ENCODE results near the gene NCAM2.

Gene NCAM2

GRCh38 chr21:21001591-21002100, 3.4 kb downstream of the NCAM2 start:
- Mint-ChIP-seq H3K36me3 (ENCODE audit: low read depth) (no peaks in the 10 kb centered on the region), H3K27ac (no peak overlapping the region), H3K4me1 (ENCODE audit: low read depth) (peaks cover 3% of the 10 kb centered on the region), H3K27me3 (ENCODE audit: low read depth) (peaks cover 33% of the 10 kb centered on the region), H3K4me3 (no peak overlapping the region), H3K9me3 (no peaks in the 10 kb centered on the region)
- no peak for DNase-seq (ENCODE audit: low spot score)

DNA sequence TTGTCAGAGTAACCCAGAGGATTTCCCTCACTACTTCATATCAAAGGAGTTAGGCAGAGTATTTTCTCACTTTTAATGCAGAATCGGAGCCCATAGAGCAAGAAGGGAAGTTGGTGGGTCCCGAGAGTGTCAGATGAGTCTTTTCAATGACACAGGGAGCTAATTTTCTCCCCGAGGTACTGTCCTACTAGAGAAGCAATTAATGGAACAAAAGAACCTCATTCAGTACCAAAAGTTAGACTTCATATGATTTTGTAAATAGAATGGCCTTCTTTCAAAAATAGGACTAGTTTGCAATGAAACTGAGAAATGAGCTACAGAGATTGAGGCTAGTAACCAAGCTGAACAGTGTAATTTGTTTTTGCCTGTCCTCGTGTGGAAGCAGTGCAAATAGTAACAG, 3.9 kb downstream of the NCAM2 start:
- no peaks in the 10 kb centered on the region for H3K9me3 Mint-ChIP-seq
- no peak overlapping the region for H3K27ac Mint-ChIP-seq
- no peak for DNase-seq (ENCODE audit: low spot score)
- peaks cover 28% of the 10 kb centered on the region for H3K27me3 Mint-ChIP-seq (ENCODE audit: low read depth)
- no peak overlapping the region for H3K4me3 Mint-ChIP-seq
- H3K36me3 Mint-ChIP-seq (ENCODE audit: low read depth): no peaks in the 10 kb centered on the region
- H3K4me1 Mint-ChIP-seq (ENCODE audit: low read depth): peaks cover 3% of the 10 kb centered on the region

GRCh38 chr21:21003701-21004100, 5.5 kb downstream of the NCAM2 start:
- Mint-ChIP-seq H3K27ac (no peak overlapping the region), H3K36me3 (ENCODE audit: low read depth) (no peaks in the 10 kb centered on the region), H3K4me1 (ENCODE audit: low read depth) (no peaks in the 10 kb centered on the region), H3K9me3 (no peaks in the 10 kb centered on the region), H3K27me3 (ENCODE audit: low read depth) (peaks cover 20% of the 10 kb centered on the region), H3K4me3 (no peak overlapping the region)
- DNase-seq (ENCODE audit: low spot score): no peak

DNA sequence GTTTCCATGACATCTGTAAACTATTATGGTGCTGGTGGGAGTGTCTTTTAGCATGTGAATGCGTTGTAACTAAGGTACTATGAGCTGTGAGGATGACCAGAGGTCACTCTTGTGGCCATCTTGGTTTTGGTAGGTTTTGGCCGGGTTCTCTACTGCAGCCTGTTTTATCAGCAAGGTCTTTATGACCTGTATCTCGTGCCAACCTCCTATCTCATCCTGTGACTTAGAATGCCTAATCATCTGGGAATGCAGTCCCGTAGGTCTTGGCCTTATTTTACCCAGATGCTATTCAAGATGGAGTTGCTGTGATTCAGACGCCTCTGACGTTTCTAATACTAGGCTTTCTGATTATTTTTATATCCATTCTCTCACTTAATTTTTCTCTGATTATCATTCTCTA, 9.4 kb downstream of the NCAM2 start:
- Mint-ChIP-seq H3K27ac (no peak overlapping the region), H3K4me3 (no peak overlapping the region), H3K4me1 (ENCODE audit: low read depth) (no peaks in the 10 kb centered on the region), H3K36me3 (ENCODE audit: low read depth) (no peaks in the 10 kb centered on the region), H3K27me3 (ENCODE audit: low read depth) (no peaks in the 10 kb centered on the region), H3K9me3 (no peaks in the 10 kb centered on the region)
- no peak for DNase-seq (ENCODE audit: low spot score)

DNA sequence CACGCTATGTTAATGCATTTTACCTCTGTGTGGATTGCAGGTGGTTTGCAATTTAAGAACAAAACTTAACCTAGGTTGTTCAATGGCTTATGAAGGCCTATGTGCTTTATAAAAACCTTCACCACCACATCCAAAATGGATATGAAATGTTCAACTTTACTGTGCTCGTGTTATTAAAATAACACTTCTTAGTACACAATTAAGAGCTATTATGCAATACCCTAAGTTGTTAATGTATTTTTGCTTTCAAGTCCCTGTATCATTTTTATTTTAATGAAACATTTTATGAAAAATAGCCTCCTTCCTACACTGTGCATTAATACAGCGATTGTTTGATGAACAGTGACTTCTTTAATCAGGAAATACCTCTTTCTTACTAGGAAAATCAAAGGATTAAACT, 12.0 kb downstream of the NCAM2 start:
- Mint-ChIP-seq H3K4me1 (ENCODE audit: low read depth) (no peaks in the 10 kb centered on the region), H3K27ac (no peak overlapping the region), H3K27me3 (ENCODE audit: low read depth) (no peaks in the 10 kb centered on the region), H3K4me3 (no peak overlapping the region), H3K9me3 (no peaks in the 10 kb centered on the region), H3K36me3 (ENCODE audit: low read depth) (no peaks in the 10 kb centered on the region)
- no peak for DNase-seq (ENCODE audit: low spot score)

DNA sequence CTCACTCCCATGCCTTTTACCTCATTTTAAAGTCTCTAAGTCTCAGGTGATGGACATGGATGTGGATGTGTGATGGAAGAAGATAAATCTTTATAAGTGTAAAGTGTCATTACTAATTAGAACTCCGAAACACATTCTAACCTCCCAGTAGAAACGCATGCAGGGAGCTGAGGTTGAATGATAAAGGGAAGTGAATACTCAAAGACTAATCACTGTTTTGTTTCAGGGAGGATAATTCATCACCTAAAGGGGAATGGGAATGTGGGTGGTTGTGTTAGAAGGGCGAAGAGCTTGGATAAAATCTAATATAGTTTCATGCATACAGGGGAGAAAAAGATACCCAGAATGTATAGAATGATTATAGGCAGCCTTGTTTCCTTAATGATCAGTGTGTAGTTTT, 12.5 kb downstream of the NCAM2 start:
- Mint-ChIP-seq H3K9me3 (no peaks in the 10 kb centered on the region), H3K27ac (no peak overlapping the region), H3K36me3 (ENCODE audit: low read depth) (no peaks in the 10 kb centered on the region), H3K4me1 (ENCODE audit: low read depth) (no peaks in the 10 kb centered on the region), H3K4me3 (no peak overlapping the region), H3K27me3 (ENCODE audit: low read depth) (no peaks in the 10 kb centered on the region)
- no peak for DNase-seq (ENCODE audit: low spot score)

DNA sequence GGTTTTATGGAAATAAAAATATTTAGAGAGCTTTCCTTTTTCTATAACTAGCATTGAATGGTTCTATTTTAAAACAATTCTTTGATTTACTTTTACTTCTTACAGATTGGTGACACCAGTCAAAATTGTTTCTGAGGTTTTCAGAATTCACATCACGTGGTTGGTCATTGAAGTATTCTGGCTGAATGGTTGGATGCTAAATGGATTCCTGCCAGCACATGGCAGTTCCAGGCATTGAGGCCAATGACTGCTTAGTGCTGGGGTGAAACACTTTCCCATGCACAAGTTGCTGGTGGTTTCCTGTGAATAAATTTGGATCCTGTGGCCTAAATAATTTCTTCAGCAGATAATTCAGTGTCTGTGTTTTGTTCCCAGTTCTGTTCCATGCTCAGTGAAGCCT, 20.6 kb downstream of the NCAM2 start:
- no peak overlapping the region for H3K4me3 Mint-ChIP-seq
- no peaks in the 10 kb centered on the region for H3K27me3 Mint-ChIP-seq (ENCODE audit: low read depth)
- H3K9me3 Mint-ChIP-seq: no peaks in the 10 kb centered on the region
- no peak for DNase-seq (ENCODE audit: low spot score)
- no peak overlapping the region for H3K27ac Mint-ChIP-seq
- no peaks in the 10 kb centered on the region for H3K36me3 Mint-ChIP-seq (ENCODE audit: low read depth)
- no peaks in the 10 kb centered on the region for H3K4me1 Mint-ChIP-seq (ENCODE audit: low read depth)

DNA sequence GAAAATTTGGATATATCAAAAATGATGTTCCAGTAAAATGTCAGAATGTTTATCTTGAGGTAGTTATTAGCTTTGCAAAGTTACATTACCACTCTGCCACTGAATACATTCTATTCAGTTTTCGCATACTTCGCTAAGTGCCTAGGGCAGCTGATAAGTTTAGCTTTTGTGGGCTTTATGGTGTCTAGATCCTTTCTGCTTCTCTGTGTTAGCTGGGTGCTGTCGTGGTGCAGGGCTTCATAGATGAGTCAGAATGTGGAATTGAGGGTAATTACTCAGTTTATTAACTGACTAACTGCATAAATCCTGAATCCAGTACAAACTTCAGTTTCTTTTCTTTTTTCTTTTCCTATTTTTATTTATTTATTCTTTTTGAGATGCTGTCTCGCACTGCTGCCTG, 21.5 kb downstream of the NCAM2 start:
- H3K36me3 Mint-ChIP-seq (ENCODE audit: low read depth): no peaks in the 10 kb centered on the region
- DNase-seq (ENCODE audit: low spot score): no peak
- no peak overlapping the region for H3K27ac Mint-ChIP-seq
- no peaks in the 10 kb centered on the region for H3K4me1 Mint-ChIP-seq (ENCODE audit: low read depth)
- H3K9me3 Mint-ChIP-seq: no peaks in the 10 kb centered on the region
- no peak overlapping the region for H3K4me3 Mint-ChIP-seq
- H3K27me3 Mint-ChIP-seq (ENCODE audit: low read depth): no peaks in the 10 kb centered on the region

GRCh38 chr21:21025742-21026141, 27.5 kb downstream of the NCAM2 start:
- H3K27me3 Mint-ChIP-seq (ENCODE audit: low read depth): no peaks in the 10 kb centered on the region
- no peak overlapping the region for H3K4me3 Mint-ChIP-seq
- DNase-seq (ENCODE audit: low spot score): no peak
- no peak overlapping the region for H3K27ac Mint-ChIP-seq
- H3K36me3 Mint-ChIP-seq (ENCODE audit: low read depth): no peaks in the 10 kb centered on the region
- no peaks in the 10 kb centered on the region for H3K9me3 Mint-ChIP-seq
- H3K4me1 Mint-ChIP-seq (ENCODE audit: low read depth): no peaks in the 10 kb centered on the region

DNA sequence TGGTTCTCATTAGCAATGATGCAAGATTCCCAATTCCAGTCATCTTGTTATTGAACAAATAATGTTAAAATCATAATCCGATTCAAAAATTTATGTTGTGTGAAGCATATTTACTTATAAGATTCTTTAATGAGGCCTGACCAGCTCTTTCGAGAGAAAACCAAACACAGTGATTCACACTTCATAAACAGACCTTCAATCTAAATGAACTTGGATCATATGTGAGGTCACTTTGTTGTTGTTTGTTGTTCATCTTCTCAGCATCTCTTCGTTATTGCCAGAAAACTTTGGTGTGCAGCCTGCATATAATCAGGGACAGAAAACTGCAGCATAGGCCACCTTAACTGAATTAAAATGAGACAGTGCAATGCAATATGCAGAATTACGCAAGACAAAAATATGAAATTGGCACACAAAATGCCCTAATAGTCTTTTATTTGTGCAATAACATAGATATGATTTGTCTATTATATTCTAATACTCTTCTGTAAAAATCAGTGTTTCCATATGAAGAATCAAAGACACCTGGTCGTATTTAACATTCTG, 30.1 kb downstream of the NCAM2 start:
- Mint-ChIP-seq H3K27me3 (ENCODE audit: low read depth) (no peaks in the 10 kb centered on the region), H3K4me3 (no peak overlapping the region), H3K36me3 (ENCODE audit: low read depth) (no peaks in the 10 kb centered on the region), H3K9me3 (no peaks in the 10 kb centered on the region), H3K27ac (no peak overlapping the region), H3K4me1 (ENCODE audit: low read depth) (no peaks in the 10 kb centered on the region)
- DNase-seq (ENCODE audit: low spot score): no peak

DNA sequence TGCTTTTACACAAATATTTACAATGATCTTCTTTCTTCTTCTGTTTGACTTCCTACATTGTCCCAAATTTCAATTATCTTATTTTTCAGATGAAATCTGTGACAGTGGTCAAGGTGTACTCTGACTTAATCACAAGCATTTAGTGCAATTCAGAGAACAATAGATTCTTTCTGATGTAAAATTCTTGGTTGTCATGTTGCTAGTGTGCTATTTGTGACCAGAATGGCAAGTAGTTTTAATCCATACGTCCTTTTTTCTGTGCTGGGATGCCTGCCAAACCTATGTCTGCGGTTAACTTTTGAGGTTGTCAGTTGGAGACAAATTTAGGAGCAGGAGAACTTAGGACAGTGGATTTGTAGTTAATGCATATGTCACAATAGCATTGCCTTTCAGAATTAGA, 31.0 kb downstream of the NCAM2 start:
- H3K4me1 Mint-ChIP-seq (ENCODE audit: low read depth): no peaks in the 10 kb centered on the region
- no peaks in the 10 kb centered on the region for H3K36me3 Mint-ChIP-seq (ENCODE audit: low read depth)
- H3K9me3 Mint-ChIP-seq: no peaks in the 10 kb centered on the region
- no peak for DNase-seq (ENCODE audit: low spot score)
- no peak overlapping the region for H3K4me3 Mint-ChIP-seq
- H3K27ac Mint-ChIP-seq: no peak overlapping the region
- no peaks in the 10 kb centered on the region for H3K27me3 Mint-ChIP-seq (ENCODE audit: low read depth)

GRCh38 chr21:21030311-21030710, 32.1 kb downstream of the NCAM2 start:
- Mint-ChIP-seq H3K4me1 (ENCODE audit: low read depth) (no peaks in the 10 kb centered on the region), H3K36me3 (ENCODE audit: low read depth) (no peaks in the 10 kb centered on the region), H3K4me3 (no peak overlapping the region), H3K27ac (no peak overlapping the region), H3K9me3 (no peaks in the 10 kb centered on the region), H3K27me3 (ENCODE audit: low read depth) (no peaks in the 10 kb centered on the region)
- no peak for DNase-seq (ENCODE audit: low spot score)

DNA sequence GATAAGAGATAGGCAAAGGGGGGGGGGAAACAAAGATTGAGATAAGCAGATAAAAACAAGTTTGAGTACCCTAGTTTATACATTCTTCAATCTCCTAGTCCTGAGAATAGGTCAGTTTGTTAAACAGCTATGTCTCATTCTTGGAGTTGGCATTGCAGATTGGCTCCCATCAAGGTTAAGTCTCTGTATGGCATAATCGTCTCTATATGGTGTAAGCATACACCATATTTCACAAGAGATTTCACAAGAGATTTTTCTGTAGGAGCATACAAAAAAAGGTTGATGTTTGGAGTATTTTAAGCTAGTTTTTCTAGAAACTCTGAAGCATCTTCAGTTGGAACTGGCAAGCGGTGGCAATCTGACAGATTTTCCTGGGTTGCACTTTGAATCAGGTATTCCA, 35.8 kb downstream of the NCAM2 start:
- no peak overlapping the region for H3K27ac Mint-ChIP-seq
- DNase-seq (ENCODE audit: low spot score): no peak
- no peak overlapping the region for H3K4me3 Mint-ChIP-seq
- H3K4me1 Mint-ChIP-seq (ENCODE audit: low read depth): no peaks in the 10 kb centered on the region
- no peaks in the 10 kb centered on the region for H3K27me3 Mint-ChIP-seq (ENCODE audit: low read depth)
- no peaks in the 10 kb centered on the region for H3K9me3 Mint-ChIP-seq
- no peaks in the 10 kb centered on the region for H3K36me3 Mint-ChIP-seq (ENCODE audit: low read depth)

DNA sequence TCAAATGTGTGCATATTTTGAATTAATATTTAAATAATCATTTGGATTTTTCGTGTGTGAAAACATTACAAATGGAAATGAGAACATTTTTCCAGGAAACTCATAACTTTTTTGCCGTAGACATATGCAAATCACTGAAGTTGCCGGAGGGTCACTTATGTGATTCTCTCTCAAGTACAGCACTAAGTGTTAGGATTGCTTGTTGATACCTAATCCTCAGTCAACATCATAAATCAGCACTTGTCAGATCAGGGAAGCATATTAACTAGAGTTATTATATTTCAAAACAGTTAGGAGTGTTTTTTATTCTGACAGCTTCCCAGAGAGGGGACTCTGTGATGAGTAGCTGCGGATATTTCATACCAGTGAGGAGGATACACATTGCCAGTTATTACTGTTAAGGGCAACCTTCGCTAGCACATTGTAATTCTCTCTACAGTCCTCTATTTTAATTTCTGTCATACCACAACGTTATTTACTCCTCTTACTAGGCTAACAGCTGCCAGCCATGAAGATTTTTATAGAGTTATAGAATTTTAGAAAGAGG, 41.5 kb downstream of the NCAM2 start:
- Mint-ChIP-seq H3K27ac (no peak overlapping the region), H3K9me3 (no peaks in the 10 kb centered on the region), H3K36me3 (ENCODE audit: low read depth) (no peaks in the 10 kb centered on the region), H3K27me3 (ENCODE audit: low read depth) (no peaks in the 10 kb centered on the region), H3K4me3 (no peak overlapping the region), H3K4me1 (ENCODE audit: low read depth) (no peaks in the 10 kb centered on the region)
- no peak for DNase-seq (ENCODE audit: low spot score)

DNA sequence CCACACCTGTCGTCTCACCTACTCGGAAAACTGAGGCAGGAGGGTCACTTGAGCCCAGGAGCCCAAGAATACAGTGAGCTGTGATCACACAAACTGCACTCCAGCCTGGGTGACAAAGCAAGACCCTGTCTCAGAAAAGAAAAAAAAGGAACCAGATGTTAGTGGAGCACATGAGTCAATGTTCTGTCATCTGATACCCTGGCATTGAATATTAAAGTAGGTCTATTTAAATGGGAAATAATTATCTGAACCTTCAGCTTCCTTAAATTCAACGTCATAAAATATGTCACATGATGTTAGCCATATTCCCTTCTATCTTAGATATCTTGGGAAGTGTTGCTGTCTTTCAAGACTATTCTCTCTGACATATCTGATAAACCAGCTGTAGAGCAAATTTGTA, 47.3 kb downstream of the NCAM2 start:
- no peaks in the 10 kb centered on the region for H3K36me3 Mint-ChIP-seq (ENCODE audit: low read depth)
- H3K27me3 Mint-ChIP-seq (ENCODE audit: low read depth): no peaks in the 10 kb centered on the region
- no peak overlapping the region for H3K4me3 Mint-ChIP-seq
- H3K9me3 Mint-ChIP-seq: no peaks in the 10 kb centered on the region
- no peak overlapping the region for H3K27ac Mint-ChIP-seq
- H3K4me1 Mint-ChIP-seq (ENCODE audit: low read depth): no peaks in the 10 kb centered on the region
- DNase-seq (ENCODE audit: low spot score): no peak

Data from T-helper 2 cell treated with Interferon-gamma antibody and Interleukin-4, amounts not matched to agents 5 μg/mL and 100 μg/mL, for 36 hours (primary cell).